SU-DHL-6 (cell line): ENCODE data around the gene RNF144A.

ENCODE experiments used
- H2AFZ ChIP-seq: fragments of 200-600 bp; sonication (generic); 2 replicates; pipeline ENCODE4 v1.6.1; 2014; ENCODE audit warnings: low read depth, mild to moderate bottlenecking, moderate library complexity, mixed read lengths, antibody characterized with exemption, low read length; ENCODE audit not compliant: severe bottlenecking
- H3F3A ChIP-seq: fragments of 200-600 bp; shearing (Covaris generic); 2 replicates; pipeline ENCODE4 v1.6.0; 2016; ENCODE audit warnings: antibody characterized with exemption, mild to moderate bottlenecking; ENCODE audit not compliant: insufficient read depth
- H3K27ac ChIP-seq: fragments of 200-600 bp; sonication (generic); 2 replicates; pipeline ENCODE4 v1.5.1; 2016; ENCODE audit warnings: low read depth, mild to moderate bottlenecking, low read length, moderate library complexity, mixed read lengths
- H3K27me3 ChIP-seq: fragments of 200-600 bp; sonication (generic), shearing (Covaris generic); 2 replicates; pipeline ENCODE4 v1.6.0; 2014; ENCODE audit warnings: mild to moderate bottlenecking, low read length
- H3K36me3 ChIP-seq: fragments of 200-600 bp; sonication (generic); 2 replicates; pipeline ENCODE4 v1.6.1; 2014; ENCODE audit warnings: mild to moderate bottlenecking, low read length, mixed read lengths
- H3K4me2 ChIP-seq: fragments of 300-600, 200-600 bp; shearing (Covaris generic), sonication (generic); 2 replicates; pipeline ENCODE4 v1.6.0; 2014; ENCODE audit warnings: low read length, low read depth, mild to moderate bottlenecking; ENCODE audit not compliant: poor library complexity, severe bottlenecking
- H3K4me3 ChIP-seq: fragments of 200-600 bp; sonication (generic); 2 replicates; pipeline ENCODE4 v1.5.1; 2014; ENCODE audit warnings: antibody characterized with exemption, low read length, mild to moderate bottlenecking, mixed read lengths; ENCODE audit not compliant: insufficient read depth, poor library complexity, severe bottlenecking
- H3K79me2 ChIP-seq: fragments of 200-600 bp; sonication (generic); 2 replicates; pipeline ENCODE4 v1.6.1; 2014; ENCODE audit warnings: mild to moderate bottlenecking, low read length, moderate library complexity; ENCODE audit not compliant: insufficient read depth
- H3K9ac ChIP-seq: fragments of 200-600 bp; sonication (generic); 2 replicates; pipeline ENCODE4 v1.7.0; 2014; ENCODE audit warnings: mild to moderate bottlenecking, low read length
- H3K9me2 ChIP-seq: fragments of 200-600 bp; sonication (generic); replicated peaks from 2 replicates; pipeline ENCODE4 v1.6.1; 2014; ENCODE audit warnings: low read length; ENCODE audit not compliant: insufficient read depth
- H3K9me3 ChIP-seq: fragments of 200-600 bp; sonication (generic); 2 replicates; pipeline ENCODE4 v1.6.1; 2014; ENCODE audit warnings: low read length, mixed read lengths; ENCODE audit not compliant: insufficient read depth
- H4K20me1 ChIP-seq: fragments of 200-600 bp; sonication (generic); 2 replicates; pipeline ENCODE4 v1.6.1; 2014; ENCODE audit warnings: low read depth, mild to moderate bottlenecking, antibody characterized with exemption, low read length, moderate library complexity, mixed read lengths
- EZH2phosphoT487 ChIP-seq: fragments of 200-600 bp; sonication (generic), shearing (Covaris generic); conservative IDR thresholded peaks from 2 replicates; pipeline ENCODE4 v1.6.1; 2018; ENCODE audit warnings: mild to moderate bottlenecking, antibody characterized with exemption, low read length, moderate library complexity, mixed read lengths
- TF ChIP-seq, protein P1 (sequence below): fragments of 200-600 bp; sonication (generic); IDR thresholded peaks from one replicate; pipeline ENCODE4 v1.5.1; 2017; ENCODE audit warnings: antibody characterized with exemption, mild to moderate bottlenecking, low read length, moderate library complexity; ENCODE audit not compliant: insufficient read depth, poor library complexity, severe bottlenecking

The RNF144A gene

DNA sequence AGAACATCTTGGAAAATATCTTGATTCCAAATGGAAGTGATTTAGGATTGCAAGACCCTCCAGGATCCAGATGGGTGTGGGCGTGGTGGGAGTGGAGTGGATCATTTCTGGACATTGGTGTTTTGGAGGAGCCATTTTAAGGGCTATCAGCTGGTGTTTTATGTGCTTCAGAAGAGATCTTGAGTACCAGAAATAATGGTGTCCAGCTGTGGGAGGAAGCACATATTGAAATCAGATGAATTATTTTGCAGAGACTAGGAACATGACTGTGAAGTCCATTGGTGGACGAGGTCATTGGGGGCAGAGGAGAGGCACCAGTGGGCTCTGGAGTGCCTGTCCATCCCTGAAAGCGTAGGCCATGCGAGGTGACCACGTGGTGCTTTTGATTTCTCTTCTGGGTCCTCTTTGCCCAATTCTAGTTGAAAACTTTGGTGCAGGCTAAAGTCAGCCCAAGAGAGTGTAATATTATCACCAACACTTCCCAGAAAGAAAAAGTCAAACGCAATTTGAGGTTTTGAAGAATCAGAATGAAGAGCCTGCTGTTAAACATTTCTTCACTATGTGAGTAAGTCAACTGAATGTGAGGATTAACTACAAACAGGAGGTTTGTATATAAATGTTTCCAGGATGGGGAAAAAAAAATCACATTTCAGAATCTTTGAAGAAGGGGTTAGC lies 31.6 kb downstream of the RNF144A start:
- H3K9ac ChIP-seq: no peak overlapping the region
- no peaks in the 10 kb centered on the region for H3K36me3 ChIP-seq
- no peaks in the 10 kb centered on the region for H3K79me2 ChIP-seq
- TF ChIP-seq, protein P1, sequence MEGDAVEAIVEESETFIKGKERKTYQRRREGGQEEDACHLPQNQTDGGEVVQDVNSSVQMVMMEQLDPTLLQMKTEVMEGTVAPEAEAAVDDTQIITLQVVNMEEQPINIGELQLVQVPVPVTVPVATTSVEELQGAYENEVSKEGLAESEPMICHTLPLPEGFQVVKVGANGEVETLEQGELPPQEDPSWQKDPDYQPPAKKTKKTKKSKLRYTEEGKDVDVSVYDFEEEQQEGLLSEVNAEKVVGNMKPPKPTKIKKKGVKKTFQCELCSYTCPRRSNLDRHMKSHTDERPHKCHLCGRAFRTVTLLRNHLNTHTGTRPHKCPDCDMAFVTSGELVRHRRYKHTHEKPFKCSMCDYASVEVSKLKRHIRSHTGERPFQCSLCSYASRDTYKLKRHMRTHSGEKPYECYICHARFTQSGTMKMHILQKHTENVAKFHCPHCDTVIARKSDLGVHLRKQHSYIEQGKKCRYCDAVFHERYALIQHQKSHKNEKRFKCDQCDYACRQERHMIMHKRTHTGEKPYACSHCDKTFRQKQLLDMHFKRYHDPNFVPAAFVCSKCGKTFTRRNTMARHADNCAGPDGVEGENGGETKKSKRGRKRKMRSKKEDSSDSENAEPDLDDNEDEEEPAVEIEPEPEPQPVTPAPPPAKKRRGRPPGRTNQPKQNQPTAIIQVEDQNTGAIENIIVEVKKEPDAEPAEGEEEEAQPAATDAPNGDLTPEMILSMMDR: no peak
- no peak for TF ChIP-seq EZH2phosphoT487
- no peaks in the 10 kb centered on the region for H4K20me1 ChIP-seq
- no peak overlapping the region for H2AFZ ChIP-seq
- H3K4me3 ChIP-seq: no peak overlapping the region
- H3K9me2 ChIP-seq: no peaks in the 10 kb centered on the region
- H3K9me3 ChIP-seq: no peaks in the 10 kb centered on the region
- H3K27ac ChIP-seq: no peak overlapping the region
- H3K4me2 ChIP-seq: no peak overlapping the region
- no peaks in the 10 kb centered on the region for H3K27me3 ChIP-seq
- no peaks in the 10 kb centered on the region for H3F3A ChIP-seq

DNA sequence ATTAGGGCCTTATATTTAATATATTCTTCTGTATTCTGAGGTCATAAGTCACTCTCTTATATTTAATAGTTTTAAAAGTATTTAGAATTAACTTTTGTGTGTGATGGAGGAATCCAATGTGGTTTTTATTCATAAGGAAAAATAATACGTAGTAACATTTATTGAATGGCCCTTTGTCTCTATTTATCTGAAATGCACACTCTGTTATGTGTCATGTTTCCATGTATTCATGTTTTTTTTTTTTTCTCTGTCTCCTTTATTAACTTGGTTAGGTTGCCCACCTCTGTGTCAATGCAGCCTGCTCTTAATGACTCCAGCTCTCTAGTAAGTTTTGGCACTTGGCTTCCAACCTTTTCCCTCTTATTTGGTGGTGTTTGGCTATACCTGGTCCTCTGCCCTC lies 33.8 kb downstream of the RNF144A start:
- no peaks in the 10 kb centered on the region for H4K20me1 ChIP-seq
- H3K79me2 ChIP-seq: no peaks in the 10 kb centered on the region
- no peak overlapping the region for H3K27ac ChIP-seq
- TF ChIP-seq EZH2phosphoT487: no peak
- TF ChIP-seq, protein P1: no peak
- H3K9me2 ChIP-seq: no peaks in the 10 kb centered on the region
- no peak overlapping the region for H3K9ac ChIP-seq
- H3K27me3 ChIP-seq: no peaks in the 10 kb centered on the region
- no peak overlapping the region for H3K4me2 ChIP-seq
- H3K4me3 ChIP-seq: no peak overlapping the region
- no peak overlapping the region for H2AFZ ChIP-seq
- no peaks in the 10 kb centered on the region for H3K36me3 ChIP-seq
- no peaks in the 10 kb centered on the region for H3F3A ChIP-seq
- H3K9me3 ChIP-seq: no peaks in the 10 kb centered on the region

DNA sequence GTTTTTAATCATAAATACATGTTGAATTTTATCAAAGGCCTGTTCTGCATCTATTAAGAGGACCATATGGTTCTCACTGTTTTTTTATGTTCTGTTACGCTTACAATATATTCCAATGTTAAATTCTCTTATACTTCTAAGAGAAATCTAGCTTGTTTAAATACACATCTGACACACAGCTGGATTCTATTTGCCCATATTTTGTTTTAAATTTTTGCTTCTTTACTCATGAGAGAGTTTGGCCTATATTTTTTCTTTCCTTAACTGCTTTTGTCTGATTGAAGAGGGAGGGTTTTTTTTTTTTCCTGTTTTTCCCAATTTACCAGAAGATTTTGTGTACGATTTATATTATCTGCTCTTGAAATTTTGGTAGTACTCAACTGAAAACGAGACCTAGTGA lies 34.9 kb downstream of the RNF144A start:
- Histone ChIP-seq H3K4me2 (no peak overlapping the region), H4K20me1 (no peaks in the 10 kb centered on the region), H3K9ac (no peak overlapping the region), H3F3A (no peaks in the 10 kb centered on the region), H3K27ac (no peak overlapping the region), H3K4me3 (no peak overlapping the region), H3K36me3 (no peaks in the 10 kb centered on the region), H3K9me3 (no peaks in the 10 kb centered on the region), H3K9me2 (no peaks in the 10 kb centered on the region), H3K27me3 (no peaks in the 10 kb centered on the region), H3K79me2 (no peaks in the 10 kb centered on the region), H2AFZ (no peak overlapping the region)
- TF ChIP-seq, protein P1: no peak
- TF ChIP-seq EZH2phosphoT487: no peak

DNA sequence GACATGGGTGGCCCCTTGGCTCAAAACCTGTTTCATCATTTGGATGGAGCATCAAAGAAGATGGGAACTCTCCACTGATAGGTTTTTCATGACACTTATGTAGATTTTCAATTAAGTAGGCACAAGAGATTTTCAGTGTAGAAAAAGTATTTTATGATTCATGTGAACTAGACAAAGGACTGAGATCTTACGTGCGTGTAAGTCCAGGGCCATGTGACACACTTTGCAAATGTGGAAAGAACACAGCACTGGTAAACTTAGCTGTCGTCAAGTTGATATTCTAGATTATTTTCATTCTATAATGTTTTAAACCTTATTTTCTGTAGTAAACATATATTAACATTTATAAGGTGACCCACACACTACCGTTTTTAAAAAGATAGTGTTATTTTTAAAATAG lies 37.4 kb downstream of the RNF144A start:
- TF ChIP-seq, protein P1: no peak
- TF ChIP-seq EZH2phosphoT487: no peak
- Histone ChIP-seq H3K4me2 (no peak overlapping the region), H3K9ac (no peak overlapping the region), H3F3A (no peaks in the 10 kb centered on the region), H4K20me1 (no peaks in the 10 kb centered on the region), H3K36me3 (no peaks in the 10 kb centered on the region), H3K79me2 (no peaks in the 10 kb centered on the region), H2AFZ (no peak overlapping the region), H3K27ac (no peak overlapping the region), H3K9me3 (no peaks in the 10 kb centered on the region), H3K27me3 (no peaks in the 10 kb centered on the region), H3K4me3 (no peak overlapping the region), H3K9me2 (no peaks in the 10 kb centered on the region)
